ENCODE measurements around the gene KRTAP10-7. TPM values are rescaled to one million over a fixed set of nuclear protein-coding genes. Genes with fewer than 3 reads are reported as not detected.
"Not testable (repeated sequence)": the region's sequence is repeated elsewhere in the genome, so short reads cannot be mapped to it uniquely, and the experiment has no call there.

Gene KRTAP10-7
- total RNA-seq, 1 donor from 2014 or later: not detected

DNA sequence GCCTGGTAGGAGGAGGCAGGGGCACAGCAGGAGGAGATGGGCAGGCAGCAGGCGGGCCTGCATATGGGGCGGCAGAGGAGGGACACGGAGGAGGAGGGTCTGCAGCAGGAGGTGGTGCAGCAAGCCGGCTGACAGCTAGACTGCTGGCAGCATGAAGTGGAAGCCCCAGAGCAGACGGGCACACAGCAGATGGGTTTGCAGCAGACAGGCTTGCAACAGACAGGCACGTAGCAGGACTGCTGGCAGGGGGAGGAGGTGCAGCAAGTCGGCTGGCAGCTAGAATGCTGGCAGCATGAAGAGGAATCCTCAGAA lies 20.6 kb upstream of the KRTAP10-7 start:
- H3K9ac ChIP-seq (ENCODE audit: low read depth in 1 of 3, low read length in 3 of 3): no peak overlapping the region
- peaks cover 10 to 36% (median 29%) of the 10 kb centered on the region in 3 donors for H3K27me3 ChIP-seq (ENCODE audit: control insufficient read depth in 3 of 3, insufficient read depth in 3 of 3, low read length in 3 of 3)
- peaks cover 1 to 8% (median 6%) of the 10 kb centered on the region in 3 donors for H3K9me3 ChIP-seq (ENCODE audit: control insufficient read depth in 3 of 3, low read length in 3 of 3)
- no peak overlapping the region for H3K4me3 ChIP-seq (ENCODE audit: low read length in 3 of 3)
- H3K27ac ChIP-seq (ENCODE audit: low read depth, low read length): no peak overlapping the region
- no peaks in the 10 kb centered on the region for H3K4me1 ChIP-seq (ENCODE audit: control insufficient read depth in 3 of 3, insufficient read depth in 3 of 3, low read length in 3 of 3)
- H3K36me3 ChIP-seq (ENCODE audit: control insufficient read depth in 3 of 3, insufficient read depth in 3 of 3, low read length in 3 of 3): no peaks in the 10 kb centered on the region

GRCh38 chr21:44580231-44580821 lies 20.1 kb upstream of the KRTAP10-7 start, which contains the start of gene KRTAP10-5:
Gene KRTAP10-5, minus strand, starts transcription at chr21:44580604. Its CDS starts 26 bp downstream, at chr21:44580578.
- not testable (repeated sequence) for H3K4me3 ChIP-seq (ENCODE audit: low read length in 3 of 3); H3K9ac ChIP-seq (ENCODE audit: low read depth in 1 of 3, low read length in 3 of 3); H3K36me3 ChIP-seq (ENCODE audit: control insufficient read depth in 3 of 3, insufficient read depth in 3 of 3, low read length in 3 of 3); H3K4me1 ChIP-seq (ENCODE audit: control insufficient read depth in 3 of 3, insufficient read depth in 3 of 3, low read length in 3 of 3); H3K27ac ChIP-seq (ENCODE audit: low read depth, low read length)
- H3K9me3 ChIP-seq (ENCODE audit: control insufficient read depth in 3 of 3, low read length in 3 of 3): peaks cover 1 to 11% (median 6%) of the 10 kb centered on the region in 3 donors
- peaks cover 10 to 35% (median 26%) of the 10 kb centered on the region in 3 donors for H3K27me3 ChIP-seq (ENCODE audit: control insufficient read depth in 3 of 3, insufficient read depth in 3 of 3, low read length in 3 of 3)

- Histone ChIP-seq H3K9me3 (ENCODE audit: control insufficient read depth in 3 of 3, low read length in 3 of 3) (peaks cover 1 to 15% (median 6%) of the 10 kb centered on the region in 3 donors), H3K9ac (ENCODE audit: low read depth in 1 of 3, low read length in 3 of 3) (no peak overlapping the region), H3K27me3 (ENCODE audit: control insufficient read depth in 3 of 3, insufficient read depth in 3 of 3, low read length in 3 of 3) (peaks cover 14 to 42% (median 26%) of the 10 kb centered on the region in 3 donors), H3K36me3 (ENCODE audit: control insufficient read depth in 3 of 3, insufficient read depth in 3 of 3, low read length in 3 of 3) (no peaks in the 10 kb centered on the region), H3K4me1 (ENCODE audit: control insufficient read depth in 3 of 3, insufficient read depth in 3 of 3, low read length in 3 of 3) (no peaks in the 10 kb centered on the region), H3K4me3 (ENCODE audit: low read length in 3 of 3) (no peak overlapping the region), H3K27ac (ENCODE audit: low read depth, low read length) (no peak overlapping the region)
Observed at GRCh38 chr21:44581158-44581557, 19.2 kb upstream of the KRTAP10-7 start.

GRCh38 chr21:44582055-44582454 lies 18.3 kb upstream of the KRTAP10-7 start:
- Histone ChIP-seq H3K27me3 (ENCODE audit: control insufficient read depth in 3 of 3, insufficient read depth in 3 of 3, low read length in 3 of 3) (peaks cover 14 to 46% (median 27%) of the 10 kb centered on the region in 3 donors), H3K36me3 (ENCODE audit: control insufficient read depth in 3 of 3, insufficient read depth in 3 of 3, low read length in 3 of 3) (no peaks in the 10 kb centered on the region), H3K4me1 (ENCODE audit: control insufficient read depth in 3 of 3, insufficient read depth in 3 of 3, low read length in 3 of 3) (no peaks in the 10 kb centered on the region), H3K9me3 (ENCODE audit: control insufficient read depth in 3 of 3, low read length in 3 of 3) (peaks cover 1 to 20% (median 6%) of the 10 kb centered on the region in 3 donors), H3K4me3 (ENCODE audit: low read length in 3 of 3) (no peak overlapping the region), H3K9ac (ENCODE audit: low read depth in 1 of 3, low read length in 3 of 3) (no peak overlapping the region), H3K27ac (ENCODE audit: low read depth, low read length) (no peak overlapping the region)

- H3K9ac ChIP-seq (ENCODE audit: low read depth in 1 of 3, low read length in 3 of 3): no peak overlapping the region
- no peak overlapping the region for H3K4me3 ChIP-seq (ENCODE audit: low read length in 3 of 3)
- H3K27ac ChIP-seq (ENCODE audit: low read depth, low read length): no peak overlapping the region
- peaks cover 1 to 21% (median 2%) of the 10 kb centered on the region in 3 donors for H3K9me3 ChIP-seq (ENCODE audit: control insufficient read depth in 3 of 3, low read length in 3 of 3)
- H3K4me1 ChIP-seq (ENCODE audit: control insufficient read depth in 3 of 3, insufficient read depth in 3 of 3, low read length in 3 of 3): no peaks in the 10 kb centered on the region
- no peaks in the 10 kb centered on the region for H3K36me3 ChIP-seq (ENCODE audit: control insufficient read depth in 3 of 3, insufficient read depth in 3 of 3, low read length in 3 of 3)
- peaks cover 14 to 46% (median 24%) of the 10 kb centered on the region in 3 donors for H3K27me3 ChIP-seq (ENCODE audit: control insufficient read depth in 3 of 3, insufficient read depth in 3 of 3, low read length in 3 of 3)
Observed at GRCh38 chr21:44583089-44583799, 17.2 kb upstream of the KRTAP10-7 start.

GRCh38 chr21:44583800-44584147 lies 16.6 kb upstream of the KRTAP10-7 start:
- no peaks in the 10 kb centered on the region for H3K36me3 ChIP-seq (ENCODE audit: control insufficient read depth in 3 of 3, insufficient read depth in 3 of 3, low read length in 3 of 3)
- H3K27ac ChIP-seq (ENCODE audit: low read depth, low read length): no peak overlapping the region
- H3K9ac ChIP-seq (ENCODE audit: low read depth in 1 of 3, low read length in 3 of 3): no peak overlapping the region
- H3K4me1 ChIP-seq (ENCODE audit: control insufficient read depth in 3 of 3, insufficient read depth in 3 of 3, low read length in 3 of 3): no peaks in the 10 kb centered on the region
- peaks cover 11 to 41% (median 24%) of the 10 kb centered on the region in 3 donors for H3K27me3 ChIP-seq (ENCODE audit: control insufficient read depth in 3 of 3, insufficient read depth in 3 of 3, low read length in 3 of 3)
- H3K4me3 ChIP-seq (ENCODE audit: low read length in 3 of 3): no peak overlapping the region
- H3K9me3 ChIP-seq (ENCODE audit: control insufficient read depth in 3 of 3, low read length in 3 of 3): peaks cover 1 to 21% (median 2%) of the 10 kb centered on the region in 3 donors

DNA sequence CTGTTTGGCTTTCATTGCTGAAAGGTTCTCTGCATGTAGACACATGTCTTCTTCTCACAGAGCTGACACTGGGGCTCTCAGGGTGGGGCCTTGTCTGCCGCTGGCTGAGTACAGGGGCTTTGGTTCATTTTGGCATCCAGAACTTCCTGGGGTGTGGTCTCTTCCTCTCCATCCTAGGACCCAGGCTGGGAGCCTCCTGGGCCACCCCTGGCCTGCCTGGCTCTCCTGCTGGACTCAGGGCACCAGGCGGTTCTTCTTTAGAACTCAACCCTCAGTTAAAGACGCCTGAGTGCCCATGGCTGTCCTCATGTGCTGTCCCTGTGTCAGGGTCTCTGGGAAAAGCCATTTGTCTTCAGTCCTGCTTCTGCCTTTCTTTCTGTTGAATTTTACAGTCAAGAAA lies 14.5 kb upstream of the KRTAP10-7 start:
- H3K27me3 ChIP-seq (ENCODE audit: control insufficient read depth in 3 of 3, insufficient read depth in 3 of 3, low read length in 3 of 3): peaks cover 18 to 38% (median 35%) of the 10 kb centered on the region in 3 donors

GRCh38 chr21:44589094-44589493 lies 11.3 kb upstream of the KRTAP10-7 start:
- no peak overlapping the region for H3K27ac ChIP-seq (ENCODE audit: low read depth, low read length)
- H3K9me3 ChIP-seq (ENCODE audit: control insufficient read depth in 3 of 3, low read length in 3 of 3): peaks cover 0 to 13% (median 2%) of the 10 kb centered on the region in 3 donors
- peaks cover 3 to 14% (median 6%) of the 10 kb centered on the region in 3 donors for H3K4me1 ChIP-seq (ENCODE audit: control insufficient read depth in 3 of 3, insufficient read depth in 3 of 3, low read length in 3 of 3)
- no peak overlapping the region for H3K9ac ChIP-seq (ENCODE audit: low read depth in 1 of 3, low read length in 3 of 3)
- no peaks in the 10 kb centered on the region for H3K36me3 ChIP-seq (ENCODE audit: control insufficient read depth in 3 of 3, insufficient read depth in 3 of 3, low read length in 3 of 3)
- H3K4me3 ChIP-seq (ENCODE audit: low read length in 3 of 3): no peak overlapping the region
- H3K27me3 ChIP-seq (ENCODE audit: control insufficient read depth in 3 of 3, insufficient read depth in 3 of 3, low read length in 3 of 3): peaks cover 27 to 49% (median 46%) of the 10 kb centered on the region in 3 donors

More for the DNA sequence above, 14.5 kb upstream of the KRTAP10-7 start:
- Histone ChIP-seq H3K27ac (ENCODE audit: low read depth, low read length) (no peak overlapping the region), H3K4me1 (ENCODE audit: control insufficient read depth in 3 of 3, insufficient read depth in 3 of 3, low read length in 3 of 3) (no peaks in the 10 kb centered on the region), H3K4me3 (ENCODE audit: low read length in 3 of 3) (no peak overlapping the region), H3K9ac (ENCODE audit: low read depth in 1 of 3, low read length in 3 of 3) (no peak overlapping the region), H3K36me3 (ENCODE audit: control insufficient read depth in 3 of 3, insufficient read depth in 3 of 3, low read length in 3 of 3) (no peaks in the 10 kb centered on the region), H3K9me3 (ENCODE audit: control insufficient read depth in 3 of 3, low read length in 3 of 3) (peaks cover 1 to 20% (median 5%) of the 10 kb centered on the region in 3 donors)

- no peak overlapping the region for H3K9ac ChIP-seq (ENCODE audit: low read depth in 1 of 3, low read length in 3 of 3)
- no peak overlapping the region for H3K4me3 ChIP-seq (ENCODE audit: low read length in 3 of 3)
- H3K4me1 ChIP-seq (ENCODE audit: control insufficient read depth in 3 of 3, insufficient read depth in 3 of 3, low read length in 3 of 3): peaks cover 3 to 14% (median 6%) of the 10 kb centered on the region in 3 donors
- H3K9me3 ChIP-seq (ENCODE audit: control insufficient read depth in 3 of 3, low read length in 3 of 3): peaks cover 0 to 13% (median 2%) of the 10 kb centered on the region in 3 donors
- no peaks in the 10 kb centered on the region for H3K36me3 ChIP-seq (ENCODE audit: control insufficient read depth in 3 of 3, insufficient read depth in 3 of 3, low read length in 3 of 3)
- H3K27ac ChIP-seq (ENCODE audit: low read depth, low read length): no peak overlapping the region
- peaks cover 32 to 54% (median 44%) of the 10 kb centered on the region in 3 donors for H3K27me3 ChIP-seq (ENCODE audit: control insufficient read depth in 3 of 3, insufficient read depth in 3 of 3, low read length in 3 of 3)
Observed at GRCh38 chr21:44589586-44590305, 10.7 kb upstream of the KRTAP10-7 start.

Data from skeletal muscle tissue (tissue), 4 donors.